SK-N-SH (cell line): ENCODE data around the gene CTNNB1.

Experiments
- CTCF ChIP-seq: fragments of 200-600 bp; sonication (generic); IDR thresholded peaks from 2 replicates; pipeline ENCODE4 v1.6.1; 2017; ENCODE audit warnings: antibody characterized with exemption, mild to moderate bottlenecking, moderate library complexity
- EP300 ChIP-seq, 2 experiments: IDR thresholded peaks; 2 replicates each; pipeline versions ENCODE4 v1.4.0 to v1.6.1; 2012; ENCODE audit warnings: borderline replicate concordance in 1 of 2, low read depth in 1 of 2, low read length in 1 of 2
- EZH2phosphoT487 ChIP-seq: fragments of 200-600 bp; sonication (generic); IDR thresholded peaks from 2 replicates; pipeline ENCODE4 v1.6.1; 2017; ENCODE audit warnings: low read depth, mixed run types, mild to moderate bottlenecking, antibody characterized with exemption, moderate library complexity, borderline replicate concordance
- GABPA ChIP-seq: IDR thresholded peaks from 2 replicates; pipeline ENCODE4 v1.4.0; 2012; ENCODE audit warnings: low read depth, mild to moderate bottlenecking
- GATA2 ChIP-seq: sonication (generic); formaldehyde crosslinking; IDR thresholded peaks from 2 replicates; pipeline ENCODE4 v1.5.0; 2020; ENCODE audit warnings: mild to moderate bottlenecking, missing genetic modification reagents
- JUND ChIP-seq: IDR thresholded peaks from 2 replicates; pipeline ENCODE4 v1.4.0; 2012
- POLR2AphosphoS5 ChIP-seq: IDR thresholded peaks from 2 replicates; pipeline ENCODE4 v1.6.1; 2012; ENCODE audit warnings: low read depth, low read length
- SIN3A ChIP-seq: IDR thresholded peaks from 2 replicates; pipeline ENCODE4 v1.6.1; 2012; ENCODE audit warnings: low read depth, mild to moderate bottlenecking, low read length, moderate library complexity, borderline replicate concordance
- SMC3 ChIP-seq: IDR thresholded peaks from 2 replicates; pipeline ENCODE4 v1.6.1; 2012; ENCODE audit warnings: low read depth, low read length, improper control_type of control experiment
- TAF1 ChIP-seq: IDR thresholded peaks from 2 replicates; pipeline ENCODE4 v1.6.1; 2012; ENCODE audit warnings: low read depth, mild to moderate bottlenecking, low read length, moderate library complexity, borderline replicate concordance
- TF ChIP-seq, protein P1 (sequence below): IDR thresholded peaks from 2 replicates; pipeline ENCODE4 v1.6.1; 2012; ENCODE audit warnings: mild to moderate bottlenecking, low read depth, low read length, moderate library complexity

DNA sequence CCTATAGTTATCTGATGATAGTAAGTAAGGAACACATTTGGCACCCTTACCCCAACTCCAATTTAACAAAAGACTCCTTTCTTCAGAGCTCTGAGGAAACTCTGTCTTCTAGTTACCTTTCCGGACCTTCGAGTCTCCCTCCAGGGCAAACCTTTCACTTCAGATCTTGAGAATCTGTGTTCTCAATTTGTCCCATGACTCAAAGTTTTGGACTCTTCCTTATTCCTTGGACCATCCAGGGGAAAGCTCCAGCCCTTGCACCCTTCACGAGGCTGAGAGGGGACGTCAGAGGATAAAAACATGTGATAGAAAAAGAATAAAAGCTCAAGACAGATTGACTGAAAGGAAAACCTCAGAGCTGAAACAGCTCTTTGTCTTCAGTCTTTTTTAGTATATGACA lies 76.9 kb downstream of the CTNNB1 start:
- TF ChIP-seq GATA2 (CRISPR knock-in tag), result no peak
- no peak for TF ChIP-seq JUND
- no peak for TF ChIP-seq CTCF
- no peak for TF ChIP-seq TAF1
- TF ChIP-seq EP300 (IDR thresholded peaks at IDR 0.05; ENCODE audit: borderline replicate concordance in 1 of 2, low read depth in 1 of 2, low read length in 1 of 2), result no peak
- TF ChIP-seq GABPA, result no peak
- no peak for TF ChIP-seq SIN3A
- TF ChIP-seq EZH2phosphoT487, result no peak
- TF ChIP-seq POLR2AphosphoS5, result no peak
- TF ChIP-seq SMC3, result no peak
- TF ChIP-seq, protein P1, sequence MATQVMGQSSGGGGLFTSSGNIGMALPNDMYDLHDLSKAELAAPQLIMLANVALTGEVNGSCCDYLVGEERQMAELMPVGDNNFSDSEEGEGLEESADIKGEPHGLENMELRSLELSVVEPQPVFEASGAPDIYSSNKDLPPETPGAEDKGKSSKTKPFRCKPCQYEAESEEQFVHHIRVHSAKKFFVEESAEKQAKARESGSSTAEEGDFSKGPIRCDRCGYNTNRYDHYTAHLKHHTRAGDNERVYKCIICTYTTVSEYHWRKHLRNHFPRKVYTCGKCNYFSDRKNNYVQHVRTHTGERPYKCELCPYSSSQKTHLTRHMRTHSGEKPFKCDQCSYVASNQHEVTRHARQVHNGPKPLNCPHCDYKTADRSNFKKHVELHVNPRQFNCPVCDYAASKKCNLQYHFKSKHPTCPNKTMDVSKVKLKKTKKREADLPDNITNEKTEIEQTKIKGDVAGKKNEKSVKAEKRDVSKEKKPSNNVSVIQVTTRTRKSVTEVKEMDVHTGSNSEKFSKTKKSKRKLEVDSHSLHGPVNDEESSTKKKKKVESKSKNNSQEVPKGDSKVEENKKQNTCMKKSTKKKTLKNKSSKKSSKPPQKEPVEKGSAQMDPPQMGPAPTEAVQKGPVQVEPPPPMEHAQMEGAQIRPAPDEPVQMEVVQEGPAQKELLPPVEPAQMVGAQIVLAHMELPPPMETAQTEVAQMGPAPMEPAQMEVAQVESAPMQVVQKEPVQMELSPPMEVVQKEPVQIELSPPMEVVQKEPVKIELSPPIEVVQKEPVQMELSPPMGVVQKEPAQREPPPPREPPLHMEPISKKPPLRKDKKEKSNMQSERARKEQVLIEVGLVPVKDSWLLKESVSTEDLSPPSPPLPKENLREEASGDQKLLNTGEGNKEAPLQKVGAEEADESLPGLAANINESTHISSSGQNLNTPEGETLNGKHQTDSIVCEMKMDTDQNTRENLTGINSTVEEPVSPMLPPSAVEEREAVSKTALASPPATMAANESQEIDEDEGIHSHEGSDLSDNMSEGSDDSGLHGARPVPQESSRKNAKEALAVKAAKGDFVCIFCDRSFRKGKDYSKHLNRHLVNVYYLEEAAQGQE, result no peak
